GM19351 (cell line): ENCODE measurements around the gene PLPPR3.

ENCODE experiments used
- ATAC-seq: cut with Tn5 transposase; IDR thresholded peaks from one replicate; pipeline ENCODE4 v1.9.1; 2021; ENCODE audit warnings: mild to moderate bottlenecking, moderate library complexity; ENCODE audit not compliant: unreplicated experiment

The PLPPR3 gene

GRCh38 chr19:778910-779653 lies 42.7 kb downstream of the PLPPR3 start:
- no peak for ATAC-seq

GRCh38 chr19:776549-776948 lies 45.2 kb downstream of the PLPPR3 start:
- no peak for ATAC-seq

GRCh38 chr19:772730-773436 lies 48.9 kb downstream of the PLPPR3 start:
- no peak for ATAC-seq

GRCh38 chr19:772063-772462 lies 49.7 kb downstream of the PLPPR3 start:
- ATAC-seq: no peak

GRCh38 chr19:771332-771785 lies 50.4 kb downstream of the PLPPR3 start:
- ATAC-seq: no peak

- no peak for ATAC-seq
These were observed 52.1 kb downstream of the PLPPR3 start for GRCh38 chr19:769616-770015.

- no peak for ATAC-seq
These were observed 53.3 kb downstream of the PLPPR3 start for GRCh38 chr19:768424-768823.

- no peak for ATAC-seq
These were observed 56.5 kb downstream of the PLPPR3 start for GRCh38 chr19:765179-765738.

GRCh38 chr19:764301-764700 lies 57.5 kb downstream of the PLPPR3 start:
- ATAC-seq: no peak

GRCh38 chr19:763869-764268 lies 57.9 kb downstream of the PLPPR3 start:
- no peak for ATAC-seq

- no peak for ATAC-seq
These were observed 58.6 kb downstream of the PLPPR3 start for GRCh38 chr19:763181-763580.
